Panc1 (cell line): Measurements from ENCODE around the gene TSPAN15. TPM values are rescaled to one million over a fixed set of nuclear protein-coding genes. Genes with fewer than 3 reads are reported as not detected.
"Not testable (repeated sequence)": the region's sequence is repeated elsewhere in the genome, so short reads cannot be mapped to it uniquely, and the experiment has no call there.

Experiments used
- ATAC-seq: fragments of 200-7000 bp; cut with Tn5 transposase; 2 replicates; pipeline ENCODE4 v1.9.1; 2020; ENCODE audit warnings: mild to moderate bottlenecking, moderate library complexity
- BruUV-seq: library from RNA; stranded (reverse); fragments of 400-500 nt; replicated peaks from 2 replicates; lab custom pipeline; 2021; lab: Mats Ljungman, UMichigan
- CTCF ChIA-PET: fragments of 300-600 bp; sonication (Branson Sonifier 250); formaldehyde crosslinking; loops from one replicate; lab custom pipeline; 2022; ENCODE audit warnings: antibody characterized with exemption; lab: Charles Lee
- POLR2A ChIA-PET: fragments of 300-600 bp; sonication (Branson Sonifier 250); formaldehyde crosslinking; loops from one replicate; lab custom pipeline; 2022; ENCODE audit warnings: antibody characterized with exemption; lab: Charles Lee
- DNase-seq: peaks from one replicate; pipeline ENCODE4 v3.0.0-alpha.2; 2010; ENCODE audit warnings: low read depth, low spot score
- H3K27ac ChIP-seq: 2 replicates; pipeline ENCODE4 v1.5.1; 2011; ENCODE audit warnings: mild to moderate bottlenecking, low read length, inconsistent platforms
- H3K27me3 ChIP-seq: fragments of 200-500 bp; sonication (Bioruptor generic); 2 replicates; pipeline ENCODE4 v1.6.0; 2014; ENCODE audit warnings: low read length, inconsistent platforms; ENCODE audit not compliant: control insufficient read depth, insufficient read depth
- H3K36me3 ChIP-seq: fragments of 200-500 bp; sonication (Bioruptor generic); 2 replicates; pipeline ENCODE4 v1.5.1; 2014; ENCODE audit warnings: inconsistent platforms, mild to moderate bottlenecking, low read length, moderate library complexity; ENCODE audit not compliant: control insufficient read depth, insufficient read depth
- H3K4me1 ChIP-seq: 2 replicates; pipeline ENCODE4 v1.5.1; 2011; ENCODE audit warnings: inconsistent platforms, mild to moderate bottlenecking, low read length, moderate library complexity; ENCODE audit not compliant: control insufficient read depth, insufficient read depth
- H3K4me3 ChIP-seq, 2 experiments: 2 replicates each; pipeline ENCODE4 v1.5.1; 2011 to 2012; ENCODE audit warnings: low read depth in 2 of 2, low read length in 2 of 2, mild to moderate bottlenecking in 2 of 2, inconsistent platforms in 1 of 2, moderate library complexity in 1 of 2
- H3K9me3 ChIP-seq: fragments of 200-500 bp; sonication (Bioruptor generic); 2 replicates; pipeline ENCODE4 v1.5.1; 2014; ENCODE audit warnings: low read depth, mild to moderate bottlenecking, inconsistent platforms, low read length, moderate library complexity; ENCODE audit not compliant: control insufficient read depth, insufficient read depth
- POLR2AphosphoS5 ChIP-seq: IDR thresholded peaks from 2 replicates; pipeline ENCODE4 v1.6.1; 2012; ENCODE audit warnings: mild to moderate bottlenecking, low read depth, low read length, moderate library complexity
- REST ChIP-seq, 2 experiments: IDR thresholded peaks; 2 replicates each; pipeline ENCODE4 v1.6.1; 2011 to 2012; ENCODE audit warnings: low read depth in 2 of 2, control low read depth in 1 of 2, low read length in 1 of 2, mild to moderate bottlenecking in 1 of 2, moderate library complexity in 1 of 2; ENCODE audit not compliant: insufficient read depth in 1 of 2
- SIN3A ChIP-seq: IDR thresholded peaks from 2 replicates; pipeline ENCODE4 v1.6.1; 2012; ENCODE audit warnings: low read depth, mild to moderate bottlenecking, low read length, moderate library complexity, borderline replicate concordance; ENCODE audit not compliant: insufficient read depth
- TCF7L2 ChIP-seq: IDR thresholded peaks from 2 replicates; pipeline ENCODE4 v1.6.1; 2011; ENCODE audit warnings: mild to moderate bottlenecking, low read depth, low read length, inconsistent platforms
- in situ Hi-C: cut with HindIII; loops from 2 replicates; pipeline ENCODE4 v1.10.0; 2016; ENCODE audit warnings: low sequenced_read_pairs, low pct_unique_long_range_greater_than_20kb
- intact Hi-C: fragments of 100-400 bp; cut with micrococcal nuclease; formaldehyde crosslinking; loops from one replicate; pipeline ENCODE4 v1.10.0; 2022; ENCODE audit not compliant: unreplicated experiment
- total RNA-seq: library from RNA; stranded (reverse); gene quantifications from one replicate; pipeline ENCODE4 v1.2.1, GENCODE V29; 2021; ENCODE audit not compliant: unreplicated experiment
- TF ChIP-seq, protein P1 (sequence below): fragments of 450-650 bp; IDR thresholded peaks from 2 replicates; pipeline ENCODE4 v1.5.1; 2017; ENCODE audit warnings: mild to moderate bottlenecking

TSPAN15 gene
- total RNA-seq, 1 experiment from 2014 or later, result 199 TPM

- H3K9me3 ChIP-seq, result peaks cover 4% of the 10 kb centered on the region; the same call in 1 of the 2 replicates
- intact Hi-C loops, result no loop called here
- POLR2A ChIA-PET, result interaction anchor here (0.6 kb wide), 2 partner anchors 9 to 13 kb away, joined by 3 to 13 read pairs; no protein-coding TSS in a partner anchor
- H3K27me3 ChIP-seq, result no peaks in the 10 kb centered on the region
- peak overlapping the region; percentile 84 for H3K27ac ChIP-seq
- no peaks in the 10 kb centered on the region for H3K36me3 ChIP-seq
- no TSS peak for BruUV-seq
- peaks cover 60% of the 10 kb centered on the region for H3K4me1 ChIP-seq
- TF ChIP-seq, protein P1, sequence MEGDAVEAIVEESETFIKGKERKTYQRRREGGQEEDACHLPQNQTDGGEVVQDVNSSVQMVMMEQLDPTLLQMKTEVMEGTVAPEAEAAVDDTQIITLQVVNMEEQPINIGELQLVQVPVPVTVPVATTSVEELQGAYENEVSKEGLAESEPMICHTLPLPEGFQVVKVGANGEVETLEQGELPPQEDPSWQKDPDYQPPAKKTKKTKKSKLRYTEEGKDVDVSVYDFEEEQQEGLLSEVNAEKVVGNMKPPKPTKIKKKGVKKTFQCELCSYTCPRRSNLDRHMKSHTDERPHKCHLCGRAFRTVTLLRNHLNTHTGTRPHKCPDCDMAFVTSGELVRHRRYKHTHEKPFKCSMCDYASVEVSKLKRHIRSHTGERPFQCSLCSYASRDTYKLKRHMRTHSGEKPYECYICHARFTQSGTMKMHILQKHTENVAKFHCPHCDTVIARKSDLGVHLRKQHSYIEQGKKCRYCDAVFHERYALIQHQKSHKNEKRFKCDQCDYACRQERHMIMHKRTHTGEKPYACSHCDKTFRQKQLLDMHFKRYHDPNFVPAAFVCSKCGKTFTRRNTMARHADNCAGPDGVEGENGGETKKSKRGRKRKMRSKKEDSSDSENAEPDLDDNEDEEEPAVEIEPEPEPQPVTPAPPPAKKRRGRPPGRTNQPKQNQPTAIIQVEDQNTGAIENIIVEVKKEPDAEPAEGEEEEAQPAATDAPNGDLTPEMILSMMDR, result no peak
- TF ChIP-seq TCF7L2 (peak; percentile 55; the same call in 1 of the 2 replicates), SIN3A (peak; percentile 45; the same call in 1 of the 2 replicates), REST (IDR thresholded peaks at IDR 0.05; ENCODE audit: insufficient read depth in 1 of 2, low read depth in 2 of 2, low read length in 1 of 2) (no peak), POLR2AphosphoS5 (peak; percentile 81)
- DNase-seq (peak; percentile 91), ATAC-seq (peak; percentile 80)
- peak overlapping the region in 1 of 2 experiments; percentile 23; a peak in 1 of 4 replicates for H3K4me3 ChIP-seq
- CTCF ChIA-PET, result interaction anchor here (0.6 to 1.1 kb wide), 4 partner anchors 20 to 38 kb away, joined by 4 to 5 read pairs (median 4); no protein-coding TSS in a partner anchor
- in situ Hi-C loops, result loop anchor here (10.0 kb wide), 1 partner anchor 48 kb away; no protein-coding TSS in a partner anchor
Observed at GRCh38 chr10:69446650-69447151, 4.6 kb upstream of the TSPAN15 start.

DNA sequence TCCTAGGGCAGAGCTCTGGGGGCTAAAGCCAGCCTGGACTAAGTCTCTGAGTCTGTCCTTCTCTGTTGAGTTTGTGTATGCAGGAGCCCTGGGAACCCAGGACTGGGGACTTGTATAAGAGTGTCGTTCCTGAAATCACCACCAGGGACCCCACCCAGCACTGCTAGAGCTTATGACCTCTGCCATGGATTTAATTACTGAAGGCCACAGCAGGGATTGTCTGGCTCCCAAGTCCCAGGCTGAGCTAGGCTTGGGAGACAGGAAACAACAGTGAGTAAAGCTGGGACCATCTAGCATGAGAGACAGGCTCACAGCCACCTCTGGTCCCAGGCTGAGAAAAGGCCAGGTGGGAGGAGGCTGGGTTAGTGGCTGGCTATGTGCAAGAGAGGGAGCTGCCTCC lies 1.4 kb upstream of the TSPAN15 start:
- no peaks in the 10 kb centered on the region for H3K9me3 ChIP-seq
- H3K27me3 ChIP-seq, result no peaks in the 10 kb centered on the region
- no TSS peak for BruUV-seq
- ChIA-PET POLR2A (interaction anchor here (0.6 to 0.7 kb wide), 2 partner anchors 196 to 1600 kb away, joined by 3 to 10 read pairs; no protein-coding TSS in a partner anchor), CTCF (interaction anchor here (0.6 to 0.9 kb wide), 4 partner anchors 12 to 58 kb away, joined by 3 to 8 read pairs (median 3); no protein-coding TSS in a partner anchor)
- no peaks in the 10 kb centered on the region for H3K36me3 ChIP-seq
- intact Hi-C loops (no loop called here), in situ Hi-C loops (loop anchor here (10.0 kb wide), 1 partner anchor 45 kb away; no protein-coding TSS in a partner anchor)
- peak overlapping the region; percentile 69 to 84; a peak in 3 of 4 replicates for H3K4me3 ChIP-seq
- TF ChIP-seq POLR2AphosphoS5 (no peak; the same call in 1 of the 2 replicates), SIN3A (0 out of 2 replicates have a peak, but pooled peaks have one; percentile 47), REST (IDR thresholded peaks at IDR 0.05; ENCODE audit: insufficient read depth in 1 of 2, low read depth in 2 of 2, low read length in 1 of 2) (no peak)
- TF ChIP-seq, protein P1, result peak; percentile 91
- DNase-seq (peak; percentile 69), ATAC-seq (peak; percentile 69)
- peak overlapping the region; percentile 84 for H3K27ac ChIP-seq
- peaks cover 79% of the 10 kb centered on the region for H3K4me1 ChIP-seq

GRCh38 chr10:69450395-69450794 lies 870 bp upstream of the TSPAN15 start:
- H3K9me3 ChIP-seq, H3K27me3 ChIP-seq, H3K36me3 ChIP-seq, intact Hi-C loops, in situ Hi-C loops, DNase-seq, BruUV-seq, ATAC-seq: not testable (repeated sequence)
- Histone ChIP-seq H3K27ac (peak overlapping the region; percentile 84), H3K4me1 (peaks cover 79% of the 10 kb centered on the region), H3K4me3 (peak overlapping the region; percentile 69 to 84)
- ChIA-PET POLR2A (interaction anchor here (0.5 kb wide), 1 partner anchor 17 kb away, joined by 7 read pairs; no protein-coding TSS in a partner anchor), CTCF (interaction anchor here (0.6 to 1.0 kb wide), 4 partner anchors 10 to 57 kb away, joined by 3 to 8 read pairs (median 4); no protein-coding TSS in a partner anchor)
